ENCODE results near the gene RCSD1.

DNA sequence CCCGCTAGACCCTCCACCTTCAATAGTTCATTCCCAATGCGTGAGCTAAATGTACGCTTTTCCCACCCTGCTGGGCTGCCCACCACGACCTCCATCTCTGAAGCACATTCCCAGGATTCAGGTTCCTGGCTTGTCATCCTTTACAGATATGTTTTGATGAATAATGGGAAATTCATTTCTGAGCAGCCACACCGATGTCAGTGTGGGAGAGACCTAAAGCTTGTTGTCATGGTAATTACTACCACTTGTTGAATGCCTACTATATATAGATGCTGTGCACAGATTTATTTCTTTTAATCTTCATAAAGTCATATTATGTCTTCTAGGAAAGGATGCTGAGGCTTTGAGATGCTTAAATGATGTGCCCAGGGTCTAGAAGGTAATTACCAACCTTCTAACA lies 8.0 kb downstream of the RCSD1 start:
- TF ChIP-seq, protein P1, sequence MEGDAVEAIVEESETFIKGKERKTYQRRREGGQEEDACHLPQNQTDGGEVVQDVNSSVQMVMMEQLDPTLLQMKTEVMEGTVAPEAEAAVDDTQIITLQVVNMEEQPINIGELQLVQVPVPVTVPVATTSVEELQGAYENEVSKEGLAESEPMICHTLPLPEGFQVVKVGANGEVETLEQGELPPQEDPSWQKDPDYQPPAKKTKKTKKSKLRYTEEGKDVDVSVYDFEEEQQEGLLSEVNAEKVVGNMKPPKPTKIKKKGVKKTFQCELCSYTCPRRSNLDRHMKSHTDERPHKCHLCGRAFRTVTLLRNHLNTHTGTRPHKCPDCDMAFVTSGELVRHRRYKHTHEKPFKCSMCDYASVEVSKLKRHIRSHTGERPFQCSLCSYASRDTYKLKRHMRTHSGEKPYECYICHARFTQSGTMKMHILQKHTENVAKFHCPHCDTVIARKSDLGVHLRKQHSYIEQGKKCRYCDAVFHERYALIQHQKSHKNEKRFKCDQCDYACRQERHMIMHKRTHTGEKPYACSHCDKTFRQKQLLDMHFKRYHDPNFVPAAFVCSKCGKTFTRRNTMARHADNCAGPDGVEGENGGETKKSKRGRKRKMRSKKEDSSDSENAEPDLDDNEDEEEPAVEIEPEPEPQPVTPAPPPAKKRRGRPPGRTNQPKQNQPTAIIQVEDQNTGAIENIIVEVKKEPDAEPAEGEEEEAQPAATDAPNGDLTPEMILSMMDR (IDR thresholded peaks at IDR 0.05; ENCODE audit: low read depth, low read length, poor library complexity, severe bottlenecking), result no peak
- no peak for TF ChIP-seq EZH2phosphoT487 (IDR thresholded peaks at IDR 0.05; ENCODE audit: borderline replicate concordance, low read length)

Measured in DOHH2 (cell line).